ENCODE measurements around the gene MARCHF9. TPM values are rescaled to one million over a fixed set of nuclear protein-coding genes. Genes with fewer than 3 reads are reported as not detected.
A peak's percentile ranks its signal among the peaks of the same experiment; 100 is the strongest.

MARCHF9 gene
- total RNA-seq, 6 experiments from 2014 or later = 0.94 to 3.2 (median 1.2) TPM

GRCh38 chr12:57737467-57738460, 17.1 kb upstream of the MARCHF9 start:
- TF ChIP-seq CTCF (IDR thresholded peaks at IDR 0.05) = peak; percentile 64
- DNase-seq = no peak
- Mint-ChIP-seq H3K9me3 (no peaks in the 10 kb centered on the region), H3K27me3 (ENCODE audit: insufficient read depth) (peaks cover 36% of the 10 kb centered on the region), H3K36me3 (ENCODE audit: low read depth) (no peaks in the 10 kb centered on the region), H3K4me1 (ENCODE audit: low read depth) (peaks cover 34% of the 10 kb centered on the region), H3K27ac (no peak overlapping the region), H3K4me3 (no peak overlapping the region)

GRCh38 chr12:57738661-57739237, 16.2 kb upstream of the MARCHF9 start, which contains the start of gene AGAP2:
AGAP2 (minus strand) TSS chr12:57738742; CDS start chr12:57738246, 496 bp downstream.
- H3K4me1 Mint-ChIP-seq (ENCODE audit: low read depth) = peaks cover 26% of the 10 kb centered on the region
- no peaks in the 10 kb centered on the region for H3K36me3 Mint-ChIP-seq (ENCODE audit: low read depth)
- DNase-seq = no peak
- peaks cover 36% of the 10 kb centered on the region for H3K27me3 Mint-ChIP-seq (ENCODE audit: insufficient read depth)
- peak within 1 kb of the TSS; percentile 13 for H3K4me3 Mint-ChIP-seq
- no peaks in the 10 kb centered on the region for H3K9me3 Mint-ChIP-seq
- H3K27ac Mint-ChIP-seq = no peak within 1 kb of the TSS
- TF ChIP-seq CTCF (IDR thresholded peaks at IDR 0.05) = no peak

DNA sequence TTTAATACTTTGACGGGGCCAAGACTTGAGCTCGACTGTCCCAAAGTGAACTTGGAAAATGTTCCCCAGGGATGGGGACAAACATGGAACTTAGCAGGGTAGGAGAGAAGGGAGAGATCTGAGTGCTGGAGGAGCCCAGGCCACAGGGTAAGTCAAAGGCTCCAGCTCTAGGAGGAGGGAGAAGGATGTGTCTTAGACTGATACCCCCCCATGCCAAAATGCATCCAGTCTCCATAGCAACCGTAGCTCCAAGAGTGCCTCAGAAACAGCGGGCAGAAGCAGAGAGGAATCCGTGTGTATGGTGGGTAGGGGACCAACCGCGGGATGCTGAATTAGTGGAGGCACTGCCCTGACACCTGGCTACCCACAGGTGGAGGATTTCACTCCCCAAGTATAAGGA, 15.5 kb upstream of the MARCHF9 start:
- peak overlapping the region; percentile 13 for H3K4me3 Mint-ChIP-seq
- peaks cover 29% of the 10 kb centered on the region for H3K4me1 Mint-ChIP-seq (ENCODE audit: low read depth)
- DNase-seq = no peak
- no peaks in the 10 kb centered on the region for H3K36me3 Mint-ChIP-seq (ENCODE audit: low read depth)
- H3K27ac Mint-ChIP-seq = no peak overlapping the region
- H3K27me3 Mint-ChIP-seq (ENCODE audit: insufficient read depth) = peaks cover 34% of the 10 kb centered on the region
- TF ChIP-seq CTCF (IDR thresholded peaks at IDR 0.05) = no peak
- no peaks in the 10 kb centered on the region for H3K9me3 Mint-ChIP-seq

DNA sequence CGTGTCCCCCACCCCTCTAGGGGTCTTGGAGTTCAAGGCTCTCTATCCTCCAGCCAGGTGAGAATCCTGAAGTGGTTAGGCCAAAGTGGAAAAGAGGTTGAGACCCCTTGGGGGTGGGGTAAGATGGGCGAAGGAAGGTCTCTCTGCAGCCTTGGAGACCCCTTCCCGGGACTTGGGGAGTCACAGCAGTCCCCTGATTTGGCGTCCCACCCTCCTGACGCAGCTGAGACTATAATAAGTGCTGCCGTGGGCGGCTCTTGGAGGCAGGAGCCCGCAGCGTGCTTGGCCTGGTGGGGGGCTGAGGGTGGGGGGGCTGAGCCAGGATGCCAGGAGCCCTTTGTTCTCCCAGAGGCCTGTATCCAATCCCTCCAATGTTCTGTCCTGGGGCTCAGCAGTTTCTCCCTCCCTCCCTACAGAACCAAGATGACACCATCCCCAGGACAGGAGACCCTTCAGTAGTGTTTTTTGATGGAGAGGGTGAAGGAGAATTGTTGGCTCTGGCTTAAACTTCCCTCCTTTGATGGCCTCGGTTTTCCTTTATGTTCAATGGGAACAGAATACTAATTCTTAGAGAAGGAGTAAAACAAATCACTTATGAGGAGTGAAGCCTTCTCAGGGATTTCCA, 14.9 kb upstream of the MARCHF9 start:
- H3K4me1 Mint-ChIP-seq (ENCODE audit: low read depth) = peaks cover 26% of the 10 kb centered on the region
- no peak overlapping the region for H3K27ac Mint-ChIP-seq
- peaks cover 3% of the 10 kb centered on the region; the same call in 1 of the 2 replicates for H3K9me3 Mint-ChIP-seq
- TF ChIP-seq CTCF (IDR thresholded peaks at IDR 0.05) = no peak
- no peak overlapping the region for H3K4me3 Mint-ChIP-seq
- H3K36me3 Mint-ChIP-seq (ENCODE audit: low read depth) = no peaks in the 10 kb centered on the region
- peaks cover 35% of the 10 kb centered on the region for H3K27me3 Mint-ChIP-seq (ENCODE audit: insufficient read depth)
- DNase-seq = no peak

GRCh38 chr12:57740656-57741412, 14.1 kb upstream of the MARCHF9 start:
- Mint-ChIP-seq H3K4me3 (no peak overlapping the region), H3K27ac (no peak overlapping the region), H3K27me3 (ENCODE audit: insufficient read depth) (peaks cover 35% of the 10 kb centered on the region), H3K4me1 (ENCODE audit: low read depth) (peaks cover 28% of the 10 kb centered on the region), H3K36me3 (ENCODE audit: low read depth) (peaks cover 4% of the 10 kb centered on the region; the same call in 1 of the 2 replicates), H3K9me3 (peaks cover 3% of the 10 kb centered on the region; the same call in 1 of the 2 replicates)
- TF ChIP-seq CTCF (IDR thresholded peaks at IDR 0.05) = no peak
- DNase-seq = no peak
